Heart left ventricle (tissue), 16 donors: ENCODE results near the gene RMP24.

ENCODE experiments used
- ATAC-seq, 4 donors: fragments of 200-7000 bp; cut with Tn5 transposase; one replicate each; pipeline ENCODE4 v1.9.1; 2020 to 2022; ENCODE audit warnings: moderate library complexity in 4 of 4, mild to moderate bottlenecking in 3 of 4, moderate number of reproducible peaks in 1 of 4
- DNase-seq, 5 donors: peaks; one replicate each; pipeline ENCODE4 v3.0.0-alpha.2; 2020
- H3K27ac ChIP-seq, 12 donors: fragments of 200-600 bp; sonication (generic) in 4 of 12; one replicate each; pipeline versions ENCODE4 v1.5.0 to v1.8.0; 2016 to 2022; ENCODE audit warnings: mild to moderate bottlenecking in 2 of 12
- H3K27me3 ChIP-seq, 9 donors: fragments of 200-600 bp; sonication (generic) in 2 of 9; one replicate each; pipeline versions ENCODE4 v1.5.1 to v1.8.0; 2016 to 2022; ENCODE audit warnings: mild to moderate bottlenecking in 3 of 9
- H3K36me3 ChIP-seq, 9 donors: fragments of 200-600 bp; sonication (generic) in 2 of 9; one replicate each; pipeline versions ENCODE4 v1.5.0 to v1.8.0; 2018 to 2022; ENCODE audit warnings: mild to moderate bottlenecking in 2 of 9
- H3K4me1 ChIP-seq, 12 donors: fragments of 200-600 bp; sonication (generic) in 4 of 12; one replicate each; pipeline versions ENCODE4 v1.5.0 to v1.8.0; 2016 to 2022; ENCODE audit warnings: mild to moderate bottlenecking in 3 of 12
- H3K4me3 ChIP-seq, 12 donors: fragments of 200-600 bp; sonication (generic) in 4 of 12; one replicate each; pipeline versions ENCODE4 v1.5.0 to v1.8.0; 2017 to 2022; ENCODE audit warnings: mild to moderate bottlenecking in 9 of 12, moderate library complexity in 4 of 12
- H3K9me3 ChIP-seq, 12 donors: fragments of 200-600 bp; sonication (generic) in 4 of 12; one replicate each; pipeline versions ENCODE4 v1.5.0 to v1.8.0; 2016 to 2022; ENCODE audit warnings: mild to moderate bottlenecking in 1 of 12
- POLR2A ChIP-seq, 2 donors: fragments of 450-650 bp; IDR thresholded peaks; one replicate each; pipeline ENCODE4 v1.6.1; 2017; ENCODE audit warnings: antibody characterized with exemption in 2 of 2, mild to moderate bottlenecking in 2 of 2, moderate library complexity in 2 of 2
- WGBS, 4 donors: extraction: QIAGEN DNeasy Blood & Tissue Kit in 2 of 4; methylation state at CpG; one replicate each; pipeline versions ENCODE4 v1.1.5 to v1.1.7; 2013 to 2018; 5-methylcytosine and 5-hydroxymethylcytosine counted together
- intact Hi-C, 10 donors: fragments of 100-400 bp; cut with DNase I; formaldehyde crosslinking; loops; one replicate each; pipeline versions ENCODE4 v1.11.1 to v1.14.2; 2022
- TF ChIP-seq, protein P1 (sequence below), 12 donors: fragments of 200-600 bp; sonication (generic) in 4 of 12; IDR thresholded peaks; one replicate each; pipeline versions ENCODE4 v1.5.0 to v1.8.0; 2018 to 2022; ENCODE audit warnings: antibody characterized with exemption in 12 of 12, mild to moderate bottlenecking in 5 of 12
- donor health status: ischemic (EF 13 %, LVEDD 7.1; RV severe dilation, severe dysfunction).
- donor health status: healthy with polysubstance abuse.
- donor health status: DM: no; HTN: yes; CAD: no.
- donor health status: DM: no; HTN: no; CAD: no.
- donor health status: ischemic (EF 25% LVEDD 6.9; RV normal size, moderate dysfunction).
- donor health status: ischemic (EF 25% LVEDD 5.7; RV mildly dilated, moderate dysfunction).
- donor health status: healthy.
- donor health status: DM: yes; HTN: yes; CAD: no.
- donor health status: ischemic (EF 35%, LVEDD 5.7; RV mildly dilated, moderate dysfunction).
- donor health status: nonischemic (EF 11% LVEDD 7.7; RV severe dilation, severe dysfunction).
- donor health status: DM: yes; HTN: yes; CAD: no.
- donor health status: PGD.
- donor health status: ischemic (EF 29% LVEDD 5.4; RV normal size, mild dysfunction).
- donor health status: nonischemic (EF 23%, LVEDD 6.1; RV moderate dilation, normal function).

Gene RMP24

DNA sequence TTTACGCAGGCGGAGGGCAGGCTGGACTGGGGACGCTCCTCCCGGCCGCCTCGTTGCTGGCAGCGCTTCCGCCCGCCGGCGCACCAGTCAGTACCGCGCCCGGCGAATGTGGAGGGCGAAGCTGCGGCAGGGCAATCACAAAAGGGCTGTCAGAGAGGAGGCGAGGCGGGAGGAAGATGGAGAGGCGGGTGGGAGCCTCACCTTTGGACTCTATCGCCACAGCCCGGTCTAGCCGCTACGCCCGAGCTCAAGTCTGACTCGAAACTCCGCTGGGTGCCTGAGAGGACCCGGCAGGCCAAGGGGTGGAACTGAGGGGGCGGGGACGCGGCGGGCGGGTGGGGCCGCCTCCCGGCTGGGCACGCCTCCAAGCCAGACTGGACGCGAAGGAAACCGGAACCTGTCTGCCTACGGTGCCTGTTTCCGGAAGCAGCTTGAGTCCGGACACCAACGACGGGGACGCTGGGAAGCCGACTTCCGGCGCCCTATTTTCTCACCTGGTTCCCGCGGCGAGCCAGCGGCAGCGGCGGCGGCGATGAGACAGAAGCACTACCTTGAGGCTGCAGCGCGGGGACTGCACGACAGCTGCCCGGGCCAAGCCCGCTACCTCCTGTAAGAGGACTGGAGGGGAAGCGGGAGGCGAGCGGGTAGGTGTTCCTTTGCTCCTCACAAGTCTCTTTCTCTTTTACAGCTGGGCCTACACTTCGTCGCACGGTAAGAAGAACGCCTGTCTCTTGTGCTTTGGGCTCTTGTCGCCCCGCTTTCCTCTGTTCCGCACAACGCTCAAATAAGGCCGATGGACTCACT, at the start of gene RMP24:
RMP24 (plus strand) TSS at position 483 of the 804 bp plus-strand sequence.
- Histone ChIP-seq H3K27ac (peak within 1 kb of the TSS; percentile 55 to 98 (median 88)), H3K9me3 (no peaks in the 10 kb centered on the region), H3K36me3 (peaks cover 0 to 38% (median 28%) of the 10 kb centered on the region in 9 donors), H3K4me1 (peaks cover 0 to 41% (median 13%) of the 10 kb centered on the region in 12 donors), H3K27me3 (no peaks in the 10 kb centered on the region), H3K4me3 (peak within 1 kb of the TSS; percentile 67 to 96 (median 90))
- ATAC-seq, result peak; percentile 93 to 97 (median 97)
- 0% methylated on average over 49 to 73 of the region's 73 CpGs for WGBS, 4 donors
- intact Hi-C loops, result loop anchor here in 1 of 10 donors (2.0 kb wide), 1 partner anchor 732 kb away; the partner anchor contains the start of gene ZNF397
- TF ChIP-seq POLR2A (IDR thresholded peaks at IDR 0.05), result peak in 1 of 2 donors; percentile 72
- TF ChIP-seq, protein P1, sequence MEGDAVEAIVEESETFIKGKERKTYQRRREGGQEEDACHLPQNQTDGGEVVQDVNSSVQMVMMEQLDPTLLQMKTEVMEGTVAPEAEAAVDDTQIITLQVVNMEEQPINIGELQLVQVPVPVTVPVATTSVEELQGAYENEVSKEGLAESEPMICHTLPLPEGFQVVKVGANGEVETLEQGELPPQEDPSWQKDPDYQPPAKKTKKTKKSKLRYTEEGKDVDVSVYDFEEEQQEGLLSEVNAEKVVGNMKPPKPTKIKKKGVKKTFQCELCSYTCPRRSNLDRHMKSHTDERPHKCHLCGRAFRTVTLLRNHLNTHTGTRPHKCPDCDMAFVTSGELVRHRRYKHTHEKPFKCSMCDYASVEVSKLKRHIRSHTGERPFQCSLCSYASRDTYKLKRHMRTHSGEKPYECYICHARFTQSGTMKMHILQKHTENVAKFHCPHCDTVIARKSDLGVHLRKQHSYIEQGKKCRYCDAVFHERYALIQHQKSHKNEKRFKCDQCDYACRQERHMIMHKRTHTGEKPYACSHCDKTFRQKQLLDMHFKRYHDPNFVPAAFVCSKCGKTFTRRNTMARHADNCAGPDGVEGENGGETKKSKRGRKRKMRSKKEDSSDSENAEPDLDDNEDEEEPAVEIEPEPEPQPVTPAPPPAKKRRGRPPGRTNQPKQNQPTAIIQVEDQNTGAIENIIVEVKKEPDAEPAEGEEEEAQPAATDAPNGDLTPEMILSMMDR (IDR thresholded peaks at IDR 0.05), result peak in 1 of 12 donors; percentile 5
- peak; percentile 95 to 96 (median 95) for DNase-seq

DNA sequence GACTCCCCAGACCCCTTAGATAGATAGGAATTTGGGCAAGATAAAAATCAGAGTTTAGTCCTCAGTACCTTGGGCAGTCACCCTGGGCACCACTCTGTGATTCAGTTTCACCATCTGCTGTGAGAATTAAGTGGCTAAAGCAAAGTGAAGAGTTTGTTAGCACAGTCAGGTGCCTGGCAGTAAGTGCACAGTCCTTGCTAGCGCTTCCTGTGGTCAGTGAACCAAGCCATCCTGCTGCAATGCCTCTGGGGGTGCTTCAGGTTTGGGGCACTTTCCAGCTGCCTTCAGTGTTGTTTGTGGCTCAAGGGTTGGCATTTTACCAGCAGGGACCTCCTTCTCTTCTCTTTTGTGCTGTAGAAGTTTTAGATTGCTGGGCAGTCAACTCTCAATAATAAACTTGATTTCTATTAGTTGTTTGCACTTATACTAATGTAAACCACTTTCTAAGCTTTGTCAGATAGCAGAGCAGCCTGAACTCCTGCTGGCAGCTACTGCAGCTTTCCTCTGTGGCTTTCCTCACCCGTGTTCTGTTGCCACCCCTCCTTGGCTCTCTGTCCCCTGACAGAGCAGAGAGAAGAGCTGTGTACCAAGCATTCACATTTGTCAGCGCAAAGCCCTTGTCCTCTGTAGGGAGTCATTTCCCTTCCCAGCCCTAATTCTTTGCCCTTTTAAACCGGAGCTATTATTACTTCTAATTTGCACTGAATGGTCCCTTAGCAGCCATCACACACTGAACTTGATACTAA, 48.4 kb upstream of the RMP24 start:
- Histone ChIP-seq H3K4me3 (no peak overlapping the region), H3K4me1 (peaks cover 0 to 3% (median 0%) of the 10 kb centered on the region in 12 donors), H3K36me3 (no peaks in the 10 kb centered on the region), H3K27ac (no peak overlapping the region), H3K9me3 (no peaks in the 10 kb centered on the region), H3K27me3 (peaks cover 0 to 14% (median 0%) of the 10 kb centered on the region in 9 donors)
- intact Hi-C loops, result no loop called here
- 38 to 68% (median 55%) methylated on average over 4 of the region's 4 CpGs for WGBS, 4 donors
- DNase-seq (no peak), ATAC-seq (no peak)
- TF ChIP-seq, protein P1 (IDR thresholded peaks at IDR 0.05), result no peak
- TF ChIP-seq POLR2A (IDR thresholded peaks at IDR 0.05), result no peak

DNA sequence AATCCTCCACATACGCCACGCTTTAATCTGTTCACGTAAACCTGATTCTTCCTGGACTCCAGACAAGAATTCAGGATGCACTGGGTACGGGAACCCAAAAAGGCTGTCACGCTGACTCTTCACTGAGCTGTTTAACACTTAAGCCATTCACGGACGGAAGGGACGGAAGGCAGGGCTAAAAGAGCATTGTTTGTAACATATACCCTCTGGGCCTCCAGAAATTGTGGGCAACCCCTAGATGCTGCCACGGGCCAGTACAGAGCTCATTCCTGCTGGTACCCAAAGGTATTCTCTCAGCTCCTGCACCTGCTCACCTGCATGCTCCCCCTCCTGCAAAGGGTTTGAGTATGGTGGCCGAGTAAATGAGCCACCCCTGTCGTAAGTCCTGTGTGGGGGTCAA, 45.6 kb upstream of the RMP24 start:
- DNase-seq (no peak), ATAC-seq (no peak)
- no peak overlapping the region for H3K4me3 ChIP-seq
- H3K36me3 ChIP-seq, result no peaks in the 10 kb centered on the region
- H3K9me3 ChIP-seq, result peaks cover 0 to 12% (median 2%) of the 10 kb centered on the region in 12 donors
- H3K27me3 ChIP-seq, result peaks cover 0 to 13% (median 0%) of the 10 kb centered on the region in 9 donors
- intact Hi-C loops, result no loop called here
- 89 to 94% (median 91%) methylated on average over 11 of the region's 11 CpGs for WGBS, 4 donors
- H3K27ac ChIP-seq, result no peak overlapping the region
- TF ChIP-seq, protein P1 (IDR thresholded peaks at IDR 0.05), result no peak
- no peak for TF ChIP-seq POLR2A (IDR thresholded peaks at IDR 0.05)
- H3K4me1 ChIP-seq, result peaks cover 0 to 3% (median 0%) of the 10 kb centered on the region in 12 donors

DNA sequence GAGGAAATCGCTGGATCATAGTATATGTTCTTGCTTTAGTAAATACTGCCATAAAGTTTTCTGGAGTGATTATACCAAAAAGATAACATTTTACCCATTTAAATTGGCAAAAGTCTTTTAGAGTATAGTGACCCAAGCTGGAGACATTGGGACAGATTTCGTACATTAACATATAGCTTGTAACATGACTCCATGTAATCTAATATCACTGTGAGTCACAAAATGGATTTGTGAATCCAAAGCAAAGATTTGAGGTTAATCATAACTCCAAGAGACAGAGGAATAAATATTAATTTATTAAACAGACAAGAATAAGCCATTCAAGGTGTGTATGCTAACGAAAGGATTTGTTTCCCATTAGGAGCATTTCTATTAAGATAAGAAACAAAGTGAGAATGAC, 45.0 kb upstream of the RMP24 start:
- TF ChIP-seq POLR2A (IDR thresholded peaks at IDR 0.05), result no peak
- TF ChIP-seq, protein P1 (IDR thresholded peaks at IDR 0.05), result no peak
- H3K27me3 ChIP-seq, result peaks cover 0 to 7% (median 0%) of the 10 kb centered on the region in 9 donors
- no peak overlapping the region for H3K27ac ChIP-seq
- intact Hi-C loops, result no loop called here
- ATAC-seq, result no peak
- H3K9me3 ChIP-seq, result peaks cover 0 to 12% (median 2%) of the 10 kb centered on the region in 12 donors
- WGBS, 4 donors, result 82 to 88% (median 84%) methylated on average over 3 of the region's 3 CpGs
- H3K36me3 ChIP-seq, result no peaks in the 10 kb centered on the region
- H3K4me3 ChIP-seq, result no peak overlapping the region
- no peak for DNase-seq
- peaks cover 0 to 3% (median 0%) of the 10 kb centered on the region in 12 donors for H3K4me1 ChIP-seq
